Liver (tissue), 9 donors: Measurements from ENCODE around the gene RNF217. TPM values are rescaled to one million over a fixed set of nuclear protein-coding genes. Genes with fewer than 3 reads are reported as not detected.

Source experiments
- DNase-seq: peaks from one replicate; pipeline ENCODE4 v3.0.0-alpha.2; 2017; ENCODE audit warnings: low spot score
- H3K27ac ChIP-seq, 2 donors: one replicate each; pipeline ENCODE4 v1.7.0; 2013; ENCODE audit warnings: inconsistent platforms in 2 of 2, low read length in 2 of 2, control low read depth in 1 of 2, low read depth in 1 of 2, mild to moderate bottlenecking in 1 of 2
- H3K27me3 ChIP-seq, 4 donors: one replicate each; pipeline versions ENCODE4 v1.6.1 to v1.7.0; 2013; ENCODE audit warnings: low read length in 3 of 4, inconsistent platforms in 1 of 4, mild to moderate bottlenecking in 1 of 4, moderate library complexity in 1 of 4; ENCODE audit not compliant: control insufficient read depth in 4 of 4, insufficient read depth in 4 of 4
- H3K36me3 ChIP-seq, 4 donors: one replicate each; pipeline versions ENCODE4 v1.6.1 to v1.7.0; 2013; ENCODE audit warnings: low read length in 3 of 4, mild to moderate bottlenecking in 3 of 4, low read depth in 1 of 4, moderate library complexity in 1 of 4; ENCODE audit not compliant: control insufficient read depth in 4 of 4, insufficient read depth in 3 of 4
- H3K4me1 ChIP-seq, 4 donors: one replicate each; pipeline versions ENCODE4 v1.6.1 to v1.7.0; 2013; ENCODE audit warnings: low read length in 3 of 4, mild to moderate bottlenecking in 3 of 4, moderate library complexity in 1 of 4; ENCODE audit not compliant: control insufficient read depth in 4 of 4, insufficient read depth in 4 of 4
- H3K4me3 ChIP-seq, 3 donors: one replicate each; pipeline versions ENCODE4 v1.6.1 to v1.7.0; 2013; ENCODE audit warnings: low read length in 3 of 3, control low read depth in 1 of 3, low read depth in 1 of 3, mild to moderate bottlenecking in 1 of 3
- H3K9ac ChIP-seq, 2 donors: one replicate each; pipeline ENCODE4 v1.7.0; 2013; ENCODE audit warnings: low read length in 2 of 2, mild to moderate bottlenecking in 2 of 2, moderate library complexity in 2 of 2, control low read depth in 1 of 2, low read depth in 1 of 2
- H3K9me3 ChIP-seq, 4 donors: one replicate each; pipeline versions ENCODE4 v1.6.1 to v1.7.0; 2013; ENCODE audit warnings: low read length in 3 of 4; ENCODE audit not compliant: control insufficient read depth in 4 of 4
- CTCF ChIP-seq: fragments of 150-350 bp; IDR thresholded peaks from 2 replicates; pipeline ENCODE4 v1.5.1; 2017; ENCODE audit warnings: improper control_type of control experiment, low read depth, low read length; ENCODE audit not compliant: missing input control
- EGR1 ChIP-seq, 2 donors: IDR thresholded peaks; 2 replicates each; pipeline ENCODE4 v1.6.1; 2016 to 2018; ENCODE audit warnings: antibody characterized with exemption in 2 of 2, low read depth in 2 of 2
- FOXA1 ChIP-seq: IDR thresholded peaks from 2 replicates; pipeline ENCODE4 v1.6.1; 2016; ENCODE audit warnings: antibody characterized with exemption
- FOXA2 ChIP-seq: IDR thresholded peaks from 2 replicates; pipeline ENCODE4 v1.6.1; 2016; ENCODE audit warnings: antibody characterized with exemption
- GABPA ChIP-seq, 2 donors: IDR thresholded peaks in 1 of 2; conservative IDR thresholded peaks in 1 of 2; 2 replicates each; pipeline ENCODE4 v1.6.1; 2016; ENCODE audit warnings: antibody characterized with exemption in 2 of 2, mild to moderate bottlenecking in 1 of 2, moderate library complexity in 1 of 2
- HNF4A ChIP-seq, 2 donors: conservative IDR thresholded peaks; 2 replicates each; pipeline ENCODE4 v1.6.1; 2016; ENCODE audit warnings: antibody characterized with exemption in 2 of 2, mild to moderate bottlenecking in 2 of 2
- HNF4G ChIP-seq: IDR thresholded peaks from 2 replicates; pipeline ENCODE4 v1.6.1; 2016; ENCODE audit warnings: antibody characterized with exemption
- JUND ChIP-seq, 2 donors: IDR thresholded peaks; 2 replicates each; pipeline ENCODE4 v1.6.1; 2016; ENCODE audit warnings: antibody characterized with exemption in 2 of 2
- MAX ChIP-seq: IDR thresholded peaks from 2 replicates; pipeline ENCODE4 v1.6.1; 2016; ENCODE audit warnings: antibody characterized with exemption
- NR2F2 ChIP-seq: IDR thresholded peaks from 2 replicates; pipeline ENCODE4 v1.6.1; 2016; ENCODE audit warnings: antibody characterized with exemption
- RAD21 ChIP-seq, 2 donors: IDR thresholded peaks; 2 replicates each; pipeline ENCODE4 v1.6.1; 2016; ENCODE audit warnings: antibody characterized with exemption in 2 of 2, mild to moderate bottlenecking in 2 of 2
- RXRA ChIP-seq, 2 donors: IDR thresholded peaks; 2 replicates each; pipeline ENCODE4 v1.6.1; 2017 to 2018; ENCODE audit warnings: antibody characterized with exemption in 2 of 2, mild to moderate bottlenecking in 1 of 2
- SP1 ChIP-seq: IDR thresholded peaks from 2 replicates; pipeline ENCODE4 v1.6.1; 2018; ENCODE audit warnings: antibody characterized with exemption, mild to moderate bottlenecking
- TAF1 ChIP-seq: conservative IDR thresholded peaks from 2 replicates; pipeline ENCODE4 v1.6.1; 2016; ENCODE audit warnings: antibody characterized with exemption, mild to moderate bottlenecking
- WGBS: extraction: QIAGEN DNeasy Blood & Tissue Kit; methylation state at CpG from one replicate; pipeline ENCODE4 v1.1.7; 2013; 5-methylcytosine and 5-hydroxymethylcytosine counted together
- polyA plus RNA-seq, 2 donors: library from polyadenylated mRNA; stranded (reverse) in 1 of 2; unstranded in 1 of 2; fragments of 200-250 nt in 1 of 2; fragments of >200 nt in 1 of 2; fragmentation: Nextera tagmentation in 1 of 2; extraction: Ambion mirVana in 1 of 2; gene quantifications; one replicate each; pipeline versions ENCODE4 v1.2.1 to v1.2.3, GENCODE V29; 2013 to 2015
- total RNA-seq, 2 donors: library from RNA; depleted of rRNA; stranded (reverse); fragments of >200 nt; gene quantifications; one replicate each; pipeline ENCODE4 v1.2.3, GENCODE V29; 2014
- TF ChIP-seq, protein P1 (sequence below): IDR thresholded peaks from 2 replicates; pipeline ENCODE4 v1.6.1; 2016; ENCODE audit warnings: antibody characterized with exemption, mild to moderate bottlenecking
- TF ChIP-seq, protein P2 (sequence below): IDR thresholded peaks from 2 replicates; pipeline ENCODE4 v1.6.1; 2016; ENCODE audit warnings: antibody characterized with exemption
- donor health status: healthy.
- donor health status: healthy.
- donor health status: healthy.
- donor health status: healthy.
- donor health status: healthy.

The RNF217 gene
- total and polyA plus RNA-seq, 4 donors, result 2.3 to 18.3 (median 4.1) TPM

GRCh38 chr6:124979294-124979678 is 17.0 kb downstream of the RNF217 start:
- H3K4me3 ChIP-seq, result no peak overlapping the region
- H3K27me3 ChIP-seq, result no peaks in the 10 kb centered on the region
- H3K4me1 ChIP-seq, result peaks cover 2 to 10% (median 8%) of the 10 kb centered on the region in 4 donors
- no peak overlapping the region for H3K9ac ChIP-seq
- DNase-seq, result no peak
- peaks cover 0 to 15% (median 10%) of the 10 kb centered on the region in 4 donors for H3K36me3 ChIP-seq
- no peak overlapping the region for H3K27ac ChIP-seq
- WGBS, result 97% methylated on average over 4 of the region's 4 CpGs
- peaks cover 5 to 12% (median 12%) of the 10 kb centered on the region in 4 donors for H3K9me3 ChIP-seq
- TF ChIP-seq CTCF (no peak), EGR1 (IDR thresholded peaks at IDR 0.05; ENCODE audit: low read depth in 2 of 2) (no peak), RAD21 (IDR thresholded peaks at IDR 0.05) (no peak), RXRA (IDR thresholded peaks at IDR 0.05) (no peak), SP1 (no peak), TAF1 (no peak), JUND (IDR thresholded peaks at IDR 0.05) (no peak), GABPA (IDR thresholded peaks at IDR 0.05 in 1 of 2, conservative IDR thresholded peaks at IDR 0.05 in 1 of 2) (no peak), HNF4G (no peak), FOXA2 (no peak)
- TF ChIP-seq, protein P1, sequence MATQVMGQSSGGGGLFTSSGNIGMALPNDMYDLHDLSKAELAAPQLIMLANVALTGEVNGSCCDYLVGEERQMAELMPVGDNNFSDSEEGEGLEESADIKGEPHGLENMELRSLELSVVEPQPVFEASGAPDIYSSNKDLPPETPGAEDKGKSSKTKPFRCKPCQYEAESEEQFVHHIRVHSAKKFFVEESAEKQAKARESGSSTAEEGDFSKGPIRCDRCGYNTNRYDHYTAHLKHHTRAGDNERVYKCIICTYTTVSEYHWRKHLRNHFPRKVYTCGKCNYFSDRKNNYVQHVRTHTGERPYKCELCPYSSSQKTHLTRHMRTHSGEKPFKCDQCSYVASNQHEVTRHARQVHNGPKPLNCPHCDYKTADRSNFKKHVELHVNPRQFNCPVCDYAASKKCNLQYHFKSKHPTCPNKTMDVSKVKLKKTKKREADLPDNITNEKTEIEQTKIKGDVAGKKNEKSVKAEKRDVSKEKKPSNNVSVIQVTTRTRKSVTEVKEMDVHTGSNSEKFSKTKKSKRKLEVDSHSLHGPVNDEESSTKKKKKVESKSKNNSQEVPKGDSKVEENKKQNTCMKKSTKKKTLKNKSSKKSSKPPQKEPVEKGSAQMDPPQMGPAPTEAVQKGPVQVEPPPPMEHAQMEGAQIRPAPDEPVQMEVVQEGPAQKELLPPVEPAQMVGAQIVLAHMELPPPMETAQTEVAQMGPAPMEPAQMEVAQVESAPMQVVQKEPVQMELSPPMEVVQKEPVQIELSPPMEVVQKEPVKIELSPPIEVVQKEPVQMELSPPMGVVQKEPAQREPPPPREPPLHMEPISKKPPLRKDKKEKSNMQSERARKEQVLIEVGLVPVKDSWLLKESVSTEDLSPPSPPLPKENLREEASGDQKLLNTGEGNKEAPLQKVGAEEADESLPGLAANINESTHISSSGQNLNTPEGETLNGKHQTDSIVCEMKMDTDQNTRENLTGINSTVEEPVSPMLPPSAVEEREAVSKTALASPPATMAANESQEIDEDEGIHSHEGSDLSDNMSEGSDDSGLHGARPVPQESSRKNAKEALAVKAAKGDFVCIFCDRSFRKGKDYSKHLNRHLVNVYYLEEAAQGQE, result no peak
- TF ChIP-seq, protein P2, sequence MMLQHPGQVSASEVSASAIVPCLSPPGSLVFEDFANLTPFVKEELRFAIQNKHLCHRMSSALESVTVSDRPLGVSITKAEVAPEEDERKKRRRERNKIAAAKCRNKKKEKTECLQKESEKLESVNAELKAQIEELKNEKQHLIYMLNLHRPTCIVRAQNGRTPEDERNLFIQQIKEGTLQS, result no peak

DNA sequence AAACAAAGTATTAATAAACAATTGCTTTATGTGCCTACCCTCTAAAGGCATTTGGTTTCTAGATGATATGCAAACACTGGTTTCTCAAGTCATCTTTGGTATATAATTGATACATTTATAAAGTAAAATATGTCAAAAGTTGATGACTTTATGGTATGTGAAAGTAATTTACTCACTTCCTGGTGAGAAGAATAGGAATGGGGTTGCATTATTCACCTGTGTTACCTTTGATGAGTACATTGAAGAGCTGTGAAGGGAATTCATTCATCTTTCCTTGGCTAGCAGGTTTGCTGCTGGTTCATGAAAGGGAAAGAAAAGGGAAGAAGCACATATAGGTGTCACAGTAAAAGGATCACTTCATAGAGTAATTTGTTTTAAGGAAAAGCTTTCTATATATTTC is 20.4 kb downstream of the RNF217 start:
- H3K4me3 ChIP-seq, result no peak overlapping the region
- no peak for DNase-seq
- no peak overlapping the region for H3K27ac ChIP-seq
- no peak for TF ChIP-seq HNF4A (conservative IDR thresholded peaks at IDR 0.05)
- TF ChIP-seq HNF4G, result no peak
- no peak for TF ChIP-seq JUND (IDR thresholded peaks at IDR 0.05)
- TF ChIP-seq FOXA1, result no peak
- TF ChIP-seq, protein P1, result no peak
- no peak for TF ChIP-seq MAX
- TF ChIP-seq NR2F2, result no peak
- TF ChIP-seq SP1, result no peak
- H3K9ac ChIP-seq, result no peak overlapping the region
- peaks cover 5 to 12% (median 12%) of the 10 kb centered on the region in 4 donors for H3K9me3 ChIP-seq
- peaks cover 0 to 3% (median under 1%) of the 10 kb centered on the region in 4 donors for H3K4me1 ChIP-seq
- peaks cover 0 to 15% (median 10%) of the 10 kb centered on the region in 4 donors for H3K36me3 ChIP-seq
- H3K27me3 ChIP-seq, result no peaks in the 10 kb centered on the region
